ENCODE measurements around the gene AFF1. TPM values are rescaled to one million over a fixed set of nuclear protein-coding genes. Genes with fewer than 3 reads are reported as not detected.

AFF1 gene
- total RNA-seq, 3 donors from 2014 or later, result 67.2 to 80.5 (median 70.5) TPM

GRCh38 chr4:86928400-86929255, 6.2 kb upstream of the AFF1 start:
- no peak overlapping the region for H3K4me3 ChIP-seq
- peak overlapping the region in 1 of 2 donors; percentile 74 for H3K27ac ChIP-seq
- H3K36me3 ChIP-seq, result no peaks in the 10 kb centered on the region
- TF ChIP-seq POLR2AphosphoS5 (IDR thresholded peaks at IDR 0.05), result no peak
- no peak for TF ChIP-seq CTCF (IDR thresholded peaks at IDR 0.05)
- no peak for TF ChIP-seq POLR2A (IDR thresholded peaks at IDR 0.05)
- H3K27me3 ChIP-seq, result no peaks in the 10 kb centered on the region
- DNase-seq (ENCODE audit: low spot score in 2 of 2), result no peak
- no peaks in the 10 kb centered on the region for H3K4me1 ChIP-seq
- H3K9me3 ChIP-seq, result no peaks in the 10 kb centered on the region
- intact Hi-C loops (cut with DNase I; ENCODE audit: low total_unique reads), result no loop called here

- peak; percentile 41 for TF ChIP-seq POLR2A (IDR thresholded peaks at IDR 0.05)
- TF ChIP-seq CTCF (IDR thresholded peaks at IDR 0.05), result no peak
- intact Hi-C loops (cut with DNase I; ENCODE audit: low total_unique reads), result no loop called here
Observed at GRCh38 chr4:86934147-86934770, 552 bp upstream of the AFF1 start.

GRCh38 chr4:86935566-86935852, 698 bp downstream of the AFF1 start:
- Histone ChIP-seq H3K4me3 (peak overlapping the region; percentile 70 to 96 (median 84)), H3K27ac (peak overlapping the region; percentile 94 to 98), H3K9me3 (no peaks in the 10 kb centered on the region), H3K27me3 (no peaks in the 10 kb centered on the region), H3K36me3 (no peaks in the 10 kb centered on the region), H3K4me1 (peaks cover 5 to 17% of the 10 kb centered on the region in 2 donors)
- peak in 1 of 2 donors; percentile 30 for DNase-seq (ENCODE audit: low spot score in 2 of 2)
- TF ChIP-seq POLR2AphosphoS5 (IDR thresholded peaks at IDR 0.05) (no peak), CTCF (IDR thresholded peaks at IDR 0.05) (no peak), POLR2A (IDR thresholded peaks at IDR 0.05) (no peak)
- intact Hi-C loops (cut with DNase I; ENCODE audit: low total_unique reads), result no loop called here

More at GRCh38 chr4:86934147-86934770, 552 bp upstream of the AFF1 start:
- H3K27me3 ChIP-seq, result no peaks in the 10 kb centered on the region
- H3K36me3 ChIP-seq, result no peaks in the 10 kb centered on the region
- H3K9me3 ChIP-seq, result no peaks in the 10 kb centered on the region
- H3K4me3 ChIP-seq, result peak overlapping the region; percentile 70 to 96 (median 84)
- peaks cover 0 to 6% of the 10 kb centered on the region in 2 donors for H3K4me1 ChIP-seq
- no peak for DNase-seq (ENCODE audit: low spot score in 2 of 2)
- H3K27ac ChIP-seq, result peak overlapping the region; percentile 94 to 98

GRCh38 chr4:86935853-86936733, 1.3 kb downstream of the AFF1 start:
- Histone ChIP-seq H3K9me3 (no peaks in the 10 kb centered on the region), H3K27ac (peak overlapping the region; percentile 94 to 98), H3K4me3 (peak overlapping the region; percentile 70 to 96 (median 84)), H3K27me3 (no peaks in the 10 kb centered on the region), H3K36me3 (no peaks in the 10 kb centered on the region), H3K4me1 (peaks cover 5 to 17% of the 10 kb centered on the region in 2 donors)
- intact Hi-C loops (cut with DNase I; ENCODE audit: low total_unique reads), result no loop called here
- peak in 1 of 2 donors; percentile 50 for DNase-seq (ENCODE audit: low spot score in 2 of 2)
- peak in 2 of 3 donors; percentile 34 to 41 for TF ChIP-seq POLR2AphosphoS5 (IDR thresholded peaks at IDR 0.05)
- peak; percentile 9 for TF ChIP-seq POLR2A (IDR thresholded peaks at IDR 0.05)
- no peak for TF ChIP-seq CTCF (IDR thresholded peaks at IDR 0.05)
